HG03095 (cell line): ENCODE data around the gene OTX1.
"Not testable (repeated sequence)": the region's sequence is repeated elsewhere in the genome, so short reads cannot be mapped to it uniquely, and the experiment has no call there.

Experiments
- ATAC-seq: cut with Tn5 transposase; IDR thresholded peaks from one replicate; pipeline ENCODE4 v1.9.1; 2021; ENCODE audit warnings: moderate library complexity; ENCODE audit not compliant: unreplicated experiment

The OTX1 gene

GRCh38 chr2:63050334-63051041, at the start of gene OTX1:
TSS of gene OTX1 (plus strand) at chr2:63050830. CDS start at chr2:63052991, 2,161 bp downstream.
- ATAC-seq = peak; percentile 80

GRCh38 chr2:63001576-63001975, 49.1 kb upstream of the OTX1 start:
- ATAC-seq = no peak

- ATAC-seq = no peak
These were observed 47.3 kb upstream of the OTX1 start for GRCh38 chr2:63003351-63003750.

- no peak for ATAC-seq
These were observed 42.7 kb upstream of the OTX1 start for GRCh38 chr2:63007813-63008458.

GRCh38 chr2:63008838-63009237, 41.8 kb upstream of the OTX1 start:
- ATAC-seq = no peak

GRCh38 chr2:63009490-63009889, 41.1 kb upstream of the OTX1 start:
- ATAC-seq = no peak

GRCh38 chr2:63012541-63012940, 38.1 kb upstream of the OTX1 start:
- no peak for ATAC-seq

- ATAC-seq = no peak
These were observed 37.2 kb upstream of the OTX1 start for GRCh38 chr2:63013438-63013837.

GRCh38 chr2:63015389-63015788, 35.2 kb upstream of the OTX1 start:
- ATAC-seq = no peak

GRCh38 chr2:63018439-63018838, 32.2 kb upstream of the OTX1 start:
- no peak for ATAC-seq

GRCh38 chr2:63019686-63020085, 30.9 kb upstream of the OTX1 start:
- ATAC-seq = not testable (repeated sequence)

- no peak for ATAC-seq
These were observed 27.2 kb upstream of the OTX1 start for GRCh38 chr2:63023444-63023843.

- ATAC-seq = no peak
These were observed 23.4 kb upstream of the OTX1 start for GRCh38 chr2:63027220-63027619.

- no peak for ATAC-seq
These were observed 21.6 kb upstream of the OTX1 start for GRCh38 chr2:63029058-63029457.

- no peak for ATAC-seq
These were observed 16.1 kb upstream of the OTX1 start for GRCh38 chr2:63034526-63034925.

- no peak for ATAC-seq
These were observed 15.5 kb upstream of the OTX1 start for GRCh38 chr2:63035169-63035568.

GRCh38 chr2:63035660-63036059, 15.0 kb upstream of the OTX1 start:
- ATAC-seq = no peak

- ATAC-seq = no peak
These were observed 12.6 kb upstream of the OTX1 start for GRCh38 chr2:63038034-63038433.

GRCh38 chr2:63040586-63040985, 10.0 kb upstream of the OTX1 start:
- ATAC-seq = no peak

- no peak for ATAC-seq
These were observed 9.0 kb upstream of the OTX1 start for GRCh38 chr2:63041592-63041991.

- no peak for ATAC-seq
These were observed 6.0 kb upstream of the OTX1 start for GRCh38 chr2:63044362-63045327.

- ATAC-seq = no peak
These were observed 4.1 kb upstream of the OTX1 start for GRCh38 chr2:63046552-63046951.
